ENCODE results near the gene KDSR. TPM values are rescaled to one million over a fixed set of nuclear protein-coding genes. Genes with fewer than 3 reads are reported as not detected.

The KDSR gene
- total and polyA plus RNA-seq, 4 donors: 22.3 to 62.1 (median 42.5) TPM

DNA sequence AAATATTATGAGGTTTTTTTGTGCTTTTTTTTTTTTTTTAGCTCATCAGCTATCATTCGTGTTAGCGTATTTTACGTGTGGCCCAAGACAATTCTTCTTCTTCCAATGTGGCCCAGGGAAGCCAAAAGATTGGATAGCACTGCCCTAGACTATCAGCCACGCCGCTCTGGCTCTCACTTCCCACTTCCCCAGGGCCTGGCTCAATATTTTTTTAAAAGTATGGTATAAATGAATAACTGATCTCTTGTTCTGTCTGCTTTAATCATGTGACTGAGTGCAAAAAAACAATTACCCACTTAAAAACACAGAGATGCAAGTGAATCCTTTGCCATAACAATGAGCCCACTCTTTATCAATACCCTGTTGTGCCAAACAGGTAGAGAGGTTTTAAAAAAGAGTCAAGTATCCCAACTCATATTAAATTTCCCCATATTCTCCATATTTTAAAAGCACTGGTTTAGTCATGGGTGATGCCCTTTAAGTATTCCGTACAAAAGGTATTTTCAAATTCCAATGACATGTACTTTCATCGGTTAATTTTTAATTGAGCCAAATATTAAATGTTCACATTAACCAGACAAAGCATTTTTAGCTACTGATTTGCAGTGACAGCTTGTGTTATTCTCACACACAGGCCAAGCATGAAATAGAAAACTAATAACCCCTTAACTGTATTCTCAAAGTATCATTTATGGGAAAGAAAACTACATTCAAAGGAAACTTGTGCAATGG, 60.0 kb downstream of the KDSR start:
- no peak for ATAC-seq (ENCODE audit: insufficient read depth, low FRiP score)
- 83 to 88% methylated on average over 7 of the region's 7 CpGs for WGBS, 2 donors
- Histone ChIP-seq H3K4me3 (no peak overlapping the region), H3K4me1 (ENCODE audit: control insufficient read depth in 5 of 5, insufficient read depth in 5 of 5, low read length in 5 of 5) (peaks cover 0 to 21% (median 5%) of the 10 kb centered on the region in 5 donors), H3K27me3 (ENCODE audit: control insufficient read depth in 3 of 3, insufficient read depth in 3 of 3, low read length in 2 of 3) (no peaks in the 10 kb centered on the region), H3K9me3 (ENCODE audit: control insufficient read depth in 4 of 4, insufficient read depth in 3 of 4, low read length in 3 of 4) (no peaks in the 10 kb centered on the region), H3K36me3 (ENCODE audit: control insufficient read depth in 4 of 4, insufficient read depth in 4 of 4, low read length in 4 of 4) (no peaks in the 10 kb centered on the region), H3K27ac (ENCODE audit: low read depth in 1 of 2, low read length in 1 of 2) (peak overlapping the region in 1 of 2 donors; percentile 16), H3K9ac (ENCODE audit: insufficient read depth in 1 of 2, low read length in 2 of 2) (peak overlapping the region in 1 of 2 donors; percentile 60)
- TF ChIP-seq, protein P1, sequence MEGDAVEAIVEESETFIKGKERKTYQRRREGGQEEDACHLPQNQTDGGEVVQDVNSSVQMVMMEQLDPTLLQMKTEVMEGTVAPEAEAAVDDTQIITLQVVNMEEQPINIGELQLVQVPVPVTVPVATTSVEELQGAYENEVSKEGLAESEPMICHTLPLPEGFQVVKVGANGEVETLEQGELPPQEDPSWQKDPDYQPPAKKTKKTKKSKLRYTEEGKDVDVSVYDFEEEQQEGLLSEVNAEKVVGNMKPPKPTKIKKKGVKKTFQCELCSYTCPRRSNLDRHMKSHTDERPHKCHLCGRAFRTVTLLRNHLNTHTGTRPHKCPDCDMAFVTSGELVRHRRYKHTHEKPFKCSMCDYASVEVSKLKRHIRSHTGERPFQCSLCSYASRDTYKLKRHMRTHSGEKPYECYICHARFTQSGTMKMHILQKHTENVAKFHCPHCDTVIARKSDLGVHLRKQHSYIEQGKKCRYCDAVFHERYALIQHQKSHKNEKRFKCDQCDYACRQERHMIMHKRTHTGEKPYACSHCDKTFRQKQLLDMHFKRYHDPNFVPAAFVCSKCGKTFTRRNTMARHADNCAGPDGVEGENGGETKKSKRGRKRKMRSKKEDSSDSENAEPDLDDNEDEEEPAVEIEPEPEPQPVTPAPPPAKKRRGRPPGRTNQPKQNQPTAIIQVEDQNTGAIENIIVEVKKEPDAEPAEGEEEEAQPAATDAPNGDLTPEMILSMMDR (IDR thresholded peaks at IDR 0.05; ENCODE audit: control extremely low read depth, extremely low read depth): no peak
- no peak for DNase-seq

DNA sequence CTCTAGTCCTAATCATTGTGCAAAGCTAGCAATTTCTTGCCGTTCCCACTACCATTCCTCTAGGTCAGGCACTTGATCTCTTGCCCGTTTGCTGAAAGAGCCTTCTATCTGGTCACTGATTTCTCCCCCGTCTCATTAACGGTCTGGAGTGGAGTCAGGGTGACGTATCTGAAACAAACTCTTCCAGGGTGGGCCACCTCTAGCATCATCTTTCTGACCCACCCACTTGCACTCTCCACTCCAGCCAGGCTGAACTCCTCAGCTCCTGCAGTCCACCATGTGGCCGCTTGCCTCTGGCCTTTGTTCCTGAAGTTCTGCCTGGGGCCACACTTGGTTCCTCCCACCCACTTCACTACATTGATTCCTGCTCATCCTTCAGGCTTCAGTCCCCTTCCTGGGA, 60.8 kb downstream of the KDSR start:
- ATAC-seq (ENCODE audit: insufficient read depth, low FRiP score): no peak
- H3K4me3 ChIP-seq: no peak overlapping the region

DNA sequence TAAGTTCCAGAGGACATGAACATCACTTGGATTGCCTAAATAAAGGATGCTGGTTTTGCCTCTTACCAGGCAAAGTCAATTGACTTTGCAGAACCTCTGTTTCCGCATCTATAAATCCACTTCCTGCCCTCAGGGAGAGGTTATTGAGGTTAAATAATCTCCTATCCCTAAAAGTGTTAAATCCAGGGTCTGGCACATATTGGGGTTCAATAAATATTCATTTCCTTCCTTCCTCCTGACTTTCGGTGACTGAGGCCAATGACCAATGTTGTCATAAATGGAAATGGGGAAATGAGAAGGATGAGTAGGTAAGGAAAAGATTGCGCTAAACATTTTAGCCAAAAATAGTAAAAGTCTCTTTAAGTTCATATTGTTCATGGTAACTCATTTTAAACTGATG, 63.5 kb downstream of the KDSR start:
- H3K9me3 ChIP-seq (ENCODE audit: control insufficient read depth in 4 of 4, insufficient read depth in 3 of 4, low read length in 3 of 4): no peaks in the 10 kb centered on the region
- no peak overlapping the region for H3K9ac ChIP-seq (ENCODE audit: insufficient read depth in 1 of 2, low read length in 2 of 2)
- WGBS, 2 donors: 46 to 51% methylated on average over 3 of the region's 3 CpGs
- no peak overlapping the region for H3K4me3 ChIP-seq
- ATAC-seq (ENCODE audit: insufficient read depth, low FRiP score) (no peak), DNase-seq (no peak)
- H3K27me3 ChIP-seq (ENCODE audit: control insufficient read depth in 3 of 3, insufficient read depth in 3 of 3, low read length in 2 of 3): no peaks in the 10 kb centered on the region
- TF ChIP-seq, protein P1 (IDR thresholded peaks at IDR 0.05; ENCODE audit: control extremely low read depth, extremely low read depth): no peak
- H3K36me3 ChIP-seq (ENCODE audit: control insufficient read depth in 4 of 4, insufficient read depth in 4 of 4, low read length in 4 of 4): no peaks in the 10 kb centered on the region
- H3K27ac ChIP-seq (ENCODE audit: low read depth in 1 of 2, low read length in 1 of 2): no peak overlapping the region
- H3K4me1 ChIP-seq (ENCODE audit: control insufficient read depth in 5 of 5, insufficient read depth in 5 of 5, low read length in 5 of 5): peaks cover 0 to 16% (median 6%) of the 10 kb centered on the region in 5 donors

More for the DNA sequence above, 60.8 kb downstream of the KDSR start:
- H3K27ac ChIP-seq (ENCODE audit: low read depth in 1 of 2, low read length in 1 of 2): no peak overlapping the region
- no peaks in the 10 kb centered on the region for H3K9me3 ChIP-seq (ENCODE audit: control insufficient read depth in 4 of 4, insufficient read depth in 3 of 4, low read length in 3 of 4)
- TF ChIP-seq, protein P1 (IDR thresholded peaks at IDR 0.05; ENCODE audit: control extremely low read depth, extremely low read depth): no peak
- no peak for DNase-seq
- H3K36me3 ChIP-seq (ENCODE audit: control insufficient read depth in 4 of 4, insufficient read depth in 4 of 4, low read length in 4 of 4): no peaks in the 10 kb centered on the region
- peaks cover 0 to 21% (median 5%) of the 10 kb centered on the region in 5 donors for H3K4me1 ChIP-seq (ENCODE audit: control insufficient read depth in 5 of 5, insufficient read depth in 5 of 5, low read length in 5 of 5)
- 90 to 94% methylated on average over 6 of the region's 6 CpGs for WGBS, 2 donors
- no peak overlapping the region for H3K9ac ChIP-seq (ENCODE audit: insufficient read depth in 1 of 2, low read length in 2 of 2)
- no peaks in the 10 kb centered on the region for H3K27me3 ChIP-seq (ENCODE audit: control insufficient read depth in 3 of 3, insufficient read depth in 3 of 3, low read length in 2 of 3)

Measured in lung (tissue), 12 donors.